GM19239 (cell line): ENCODE measurements around the gene NEURL1B.
"Not testable (repeated sequence)": the region's sequence is repeated elsewhere in the genome, so short reads cannot be mapped to it uniquely, and the experiment has no call there.

Experiments
- DNase-seq: peaks from one replicate; pipeline ENCODE4 v3.0.0; 2011; ENCODE audit warnings: low spot score; ENCODE audit not compliant: insufficient read length
- FAIRE-seq: peaks from 2 replicates; lab custom pipeline; 2011; peaks lifted over from hg19 to GRCh38; lab: Jason Lieb, UNC

Gene NEURL1B

GRCh38 chr5:172647352-172648012 lies 6.4 kb downstream of the NEURL1B start:
- FAIRE-seq, result no peak

DNA sequence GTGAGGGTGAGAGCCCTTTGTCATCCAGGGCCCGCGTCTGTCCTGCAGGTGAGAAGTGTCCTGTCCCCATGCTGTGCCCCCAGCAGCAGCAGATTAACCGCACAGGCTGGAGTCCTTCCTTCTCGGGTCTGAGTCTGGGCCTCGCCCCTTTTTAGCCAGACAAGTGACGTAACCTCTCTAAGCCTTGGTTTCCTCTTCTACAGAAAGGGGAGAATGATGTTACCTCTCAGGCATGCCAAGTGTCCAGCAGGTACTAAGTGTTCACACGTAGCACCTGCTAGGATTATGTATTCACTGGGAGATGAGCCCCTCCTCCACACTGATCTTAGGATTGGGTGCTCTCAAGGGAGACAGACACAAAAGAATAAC lies 6.9 kb downstream of the NEURL1B start:
- FAIRE-seq (no peak), DNase-seq (no peak)

More at GRCh38 chr5:172647352-172648012, 6.4 kb downstream of the NEURL1B start:
- DNase-seq, result no peak

GRCh38 chr5:172648755-172649154 lies 7.7 kb downstream of the NEURL1B start:
- FAIRE-seq (no peak), DNase-seq (no peak)

DNA sequence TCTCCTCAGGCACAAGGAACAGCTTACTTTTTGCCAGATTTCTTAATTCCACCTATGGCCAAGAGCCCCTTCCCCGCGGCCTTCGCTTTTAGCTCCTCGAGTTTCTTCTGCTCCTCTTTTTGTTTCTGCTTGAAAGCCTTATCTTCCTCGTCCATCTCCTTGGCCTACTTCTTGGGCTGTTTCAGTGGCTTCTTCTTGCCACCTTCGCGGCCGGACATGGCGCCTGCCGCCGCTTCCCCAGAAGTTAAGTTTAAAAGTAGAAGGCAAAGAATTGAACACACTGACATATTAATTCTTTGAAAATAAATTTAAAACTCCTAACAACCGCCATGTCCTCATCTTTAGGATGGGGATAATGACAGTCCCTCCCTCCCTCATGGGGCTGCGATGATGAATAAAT lies 15.4 kb downstream of the NEURL1B start:
- FAIRE-seq, DNase-seq: not testable (repeated sequence)

DNA sequence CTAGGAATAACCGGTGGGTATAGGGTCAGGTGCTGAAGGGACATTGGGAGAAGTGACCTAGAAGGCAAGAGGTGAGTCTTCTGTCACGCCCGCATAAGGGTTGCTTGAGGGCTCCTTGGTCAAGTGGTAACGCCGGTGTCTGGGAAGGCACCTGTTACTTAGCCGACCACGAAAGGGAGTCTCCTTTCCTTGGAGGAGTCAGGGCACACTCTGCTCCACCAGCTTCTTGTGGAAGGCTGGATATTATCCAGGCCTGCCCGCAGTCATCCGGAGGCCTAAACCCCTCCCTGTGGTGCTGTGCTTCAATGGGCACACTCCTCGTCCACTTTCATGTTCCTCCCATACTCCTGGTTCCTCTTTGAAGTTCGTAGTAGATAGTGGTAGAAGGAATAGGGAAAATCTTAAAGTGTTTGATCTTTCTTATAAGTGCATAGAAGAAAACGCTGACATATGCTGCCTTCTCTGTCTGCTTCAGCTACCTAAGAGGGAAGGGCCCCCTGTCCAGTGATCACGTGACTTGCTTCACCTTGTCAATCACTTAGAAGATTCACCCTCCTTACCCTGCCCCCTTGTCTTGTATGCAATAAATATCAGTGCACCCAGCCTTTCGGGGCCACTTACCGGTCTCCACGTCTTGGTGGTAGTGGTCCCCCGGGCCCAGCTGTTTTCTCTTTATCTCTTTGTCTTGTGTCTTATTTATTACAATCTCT lies 16.6 kb downstream of the NEURL1B start:
- not testable (repeated sequence) for FAIRE-seq, DNase-seq

DNA sequence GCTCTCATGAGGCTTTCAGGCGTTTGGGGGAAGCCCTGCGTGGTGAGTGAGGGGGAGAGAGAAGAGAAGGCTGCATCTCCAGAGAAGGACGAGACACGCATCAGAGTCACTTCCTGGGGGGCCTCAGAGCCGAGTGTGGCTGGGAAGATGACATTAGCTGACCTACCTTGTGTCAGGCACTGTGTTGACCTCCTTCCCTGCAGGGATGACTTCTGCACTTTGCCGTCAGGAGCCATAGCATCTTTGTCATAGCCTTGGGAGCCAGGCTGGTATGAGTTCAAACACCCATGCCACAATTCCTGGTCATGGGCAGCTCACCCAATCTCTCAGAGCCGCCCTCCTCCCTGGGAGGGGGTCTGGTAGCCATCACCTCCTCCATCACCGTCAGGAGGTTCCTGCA lies 17.3 kb downstream of the NEURL1B start:
- no peak for FAIRE-seq
- no peak for DNase-seq

GRCh38 chr5:172658961-172659501 lies 18.0 kb downstream of the NEURL1B start:
- FAIRE-seq, result no peak
- no peak for DNase-seq

GRCh38 chr5:172659570-172659908 lies 18.5 kb downstream of the NEURL1B start:
- FAIRE-seq (no peak), DNase-seq (no peak)

DNA sequence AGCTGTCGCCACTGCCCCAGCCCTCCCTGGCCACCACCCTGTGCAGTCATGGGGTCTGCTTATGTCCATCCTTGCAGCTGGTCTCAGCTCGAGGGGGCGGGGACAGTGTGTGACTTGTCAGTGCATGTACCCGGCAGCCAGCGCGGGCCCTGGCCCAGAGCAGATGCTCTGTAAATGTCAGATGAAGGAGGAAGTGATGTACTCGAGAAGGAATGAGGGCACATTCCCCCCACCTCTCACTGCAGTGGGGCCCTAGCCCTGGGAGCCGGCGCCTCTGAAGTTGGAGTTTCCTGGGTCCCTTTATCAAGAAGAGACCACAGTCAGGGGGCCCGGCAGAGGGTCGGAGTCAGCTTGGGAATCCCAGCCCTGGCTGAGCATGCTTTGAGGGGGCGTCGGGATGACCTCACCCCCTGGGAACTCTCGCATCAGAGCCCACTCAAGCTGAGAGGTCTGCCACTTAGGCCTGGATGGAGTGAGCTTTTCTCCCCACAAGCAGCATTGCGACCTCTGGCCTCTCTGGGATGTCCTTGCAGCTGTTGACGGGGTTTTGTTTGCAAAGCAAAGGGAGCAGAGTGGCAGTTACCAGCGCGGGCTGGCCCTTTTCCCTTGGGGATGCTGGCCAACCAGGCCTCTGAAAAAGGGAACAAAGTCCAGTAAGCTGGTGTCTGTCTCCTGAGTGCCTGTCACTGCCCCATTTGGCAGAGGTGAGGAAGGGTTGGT lies 19.0 kb downstream of the NEURL1B start:
- no peak for FAIRE-seq
- no peak for DNase-seq

DNA sequence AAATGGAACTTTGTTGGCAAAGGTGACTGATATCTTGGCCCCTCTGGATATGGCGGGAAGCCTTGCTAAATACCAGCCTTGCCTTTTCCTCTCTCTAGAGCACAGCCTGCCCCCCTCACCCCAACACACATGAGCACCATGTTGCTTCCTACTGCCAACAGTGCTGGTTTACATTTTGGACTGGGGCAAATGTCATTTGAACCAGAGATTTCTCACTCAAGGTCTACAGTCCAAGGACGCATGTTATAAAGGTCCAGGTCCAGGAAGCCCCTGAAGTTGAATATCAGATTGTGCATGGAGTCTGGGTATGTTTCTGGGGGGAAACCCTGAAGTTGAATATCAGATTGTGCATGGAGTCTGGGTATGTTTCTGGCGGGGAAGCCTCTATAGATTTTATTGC lies 19.9 kb downstream of the NEURL1B start:
- FAIRE-seq (no peak), DNase-seq (no peak)

- FAIRE-seq, result no peak
- DNase-seq, result no peak
Measured at GRCh38 chr5:172661526-172661925, 20.5 kb downstream of the NEURL1B start.

DNA sequence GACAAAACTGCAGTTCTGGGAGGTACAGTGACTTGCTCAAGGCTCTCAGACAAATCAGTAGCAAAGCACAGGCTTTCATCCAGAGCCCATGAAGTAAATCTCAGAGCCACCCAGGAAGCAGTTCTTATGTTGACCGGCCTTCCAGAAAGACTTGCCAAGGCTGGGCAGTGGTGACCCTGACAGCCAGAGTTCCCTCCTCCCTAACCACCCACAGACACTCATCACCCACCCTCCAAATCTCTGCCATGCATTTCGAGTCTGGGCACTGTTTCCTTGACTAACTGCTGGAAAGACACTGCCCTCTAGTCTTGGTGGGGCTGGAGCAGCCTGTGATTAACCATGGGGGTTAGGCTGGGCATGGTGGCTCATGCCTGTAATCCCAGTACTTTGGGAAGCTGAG lies 21.5 kb downstream of the NEURL1B start:
- FAIRE-seq (no peak), DNase-seq (no peak)

GRCh38 chr5:172664018-172664417 lies 23.0 kb downstream of the NEURL1B start:
- FAIRE-seq (no peak), DNase-seq (no peak)

- DNase-seq (no peak), FAIRE-seq (no peak)
Measured at GRCh38 chr5:172664681-172665541, 23.8 kb downstream of the NEURL1B start.

DNA sequence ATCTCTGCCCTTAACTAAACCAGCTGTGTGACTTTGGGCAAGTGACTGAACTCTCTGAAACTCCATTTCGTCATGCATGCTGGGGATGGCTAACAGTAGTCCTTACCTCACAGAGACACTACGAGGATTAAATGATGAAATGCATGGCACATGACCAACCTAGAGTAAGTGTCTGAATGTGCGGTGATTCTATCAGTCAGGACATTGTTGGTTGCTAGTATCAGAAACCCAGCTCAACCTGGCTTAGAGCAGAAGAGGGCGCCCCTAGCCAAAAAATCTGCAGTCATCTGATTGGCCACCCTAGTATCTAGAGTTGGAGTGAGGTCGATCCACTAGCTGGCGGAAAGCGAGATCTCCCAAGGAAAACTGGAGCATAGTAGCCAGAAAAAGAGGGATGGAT lies 25.2 kb downstream of the NEURL1B start:
- FAIRE-seq (no peak), DNase-seq (no peak)

- DNase-seq (no peak), FAIRE-seq (no peak)
Measured at GRCh38 chr5:172667786-172668593, 26.9 kb downstream of the NEURL1B start.

- DNase-seq (no peak), FAIRE-seq (no peak)
Measured at GRCh38 chr5:172668594-172669071, 27.6 kb downstream of the NEURL1B start.

DNA sequence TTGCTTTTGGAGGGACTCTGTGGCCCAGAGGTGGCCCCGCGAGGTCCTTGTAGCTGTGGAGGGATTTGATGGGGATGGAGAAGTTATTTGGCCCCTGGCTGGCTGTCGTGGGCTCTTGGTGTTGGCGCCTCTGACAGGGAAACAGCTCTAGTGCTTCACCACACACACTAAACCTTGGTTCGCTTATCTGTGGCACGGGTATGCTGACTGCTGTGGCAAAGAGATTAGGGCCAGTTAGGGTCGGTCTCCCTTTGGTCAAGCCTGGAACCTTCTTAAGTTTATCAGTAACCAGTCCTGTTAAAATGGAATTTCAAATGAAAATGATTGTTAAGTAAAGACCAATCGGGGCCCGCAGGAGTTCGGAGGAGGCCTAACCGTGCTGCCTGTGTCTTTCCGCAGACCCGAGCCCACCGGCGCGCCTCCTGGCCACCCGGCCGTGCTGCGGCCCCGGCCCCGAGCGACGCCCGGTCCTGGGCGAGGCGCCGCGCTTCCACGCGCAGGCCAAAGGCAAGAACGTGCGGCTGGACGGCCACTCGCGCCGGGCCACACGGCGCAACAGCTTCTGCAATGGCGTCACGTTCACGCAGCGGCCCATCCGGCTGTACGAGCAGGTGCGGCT lies 28.4 kb downstream of the NEURL1B start:
- no peak for DNase-seq
- FAIRE-seq, result no peak

DNA sequence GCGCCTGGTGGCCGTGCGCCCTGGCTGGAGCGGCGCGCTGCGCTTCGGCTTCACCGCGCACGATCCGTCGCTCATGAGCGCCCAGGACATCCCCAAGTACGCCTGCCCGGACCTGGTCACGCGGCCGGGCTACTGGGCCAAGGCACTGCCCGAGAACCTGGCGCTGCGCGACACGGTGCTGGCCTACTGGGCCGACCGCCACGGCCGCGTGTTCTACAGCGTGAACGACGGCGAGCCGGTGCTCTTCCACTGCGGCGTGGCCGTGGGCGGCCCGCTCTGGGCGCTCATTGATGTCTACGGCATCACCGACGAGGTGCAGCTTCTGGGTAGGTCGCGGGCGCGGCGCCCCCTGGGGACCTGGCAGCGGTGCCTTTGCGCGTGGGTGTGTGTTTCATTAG lies 28.9 kb downstream of the NEURL1B start:
- FAIRE-seq, result no peak

More for the DNA sequence above, 28.9 kb downstream of the NEURL1B start:
- DNase-seq, result no peak
